22Rv1 (cell line): ENCODE results near the gene CACNA2D2.

Experiments
- H3K27ac ChIP-seq: fragments of 450-650 bp; 2 replicates; pipeline ENCODE4 v1.5.1; 2017
- ZFX ChIP-seq: fragments of 450-650 bp; IDR thresholded peaks from 2 replicates; pipeline ENCODE4 v1.6.1; 2017; ENCODE audit warnings: antibody characterized with exemption, borderline replicate concordance
- TF ChIP-seq, protein P1 (sequence below): fragments of 450-650 bp; IDR thresholded peaks from 2 replicates; pipeline ENCODE4 v1.5.1; 2017; ENCODE audit warnings: mild to moderate bottlenecking

Gene CACNA2D2

DNA sequence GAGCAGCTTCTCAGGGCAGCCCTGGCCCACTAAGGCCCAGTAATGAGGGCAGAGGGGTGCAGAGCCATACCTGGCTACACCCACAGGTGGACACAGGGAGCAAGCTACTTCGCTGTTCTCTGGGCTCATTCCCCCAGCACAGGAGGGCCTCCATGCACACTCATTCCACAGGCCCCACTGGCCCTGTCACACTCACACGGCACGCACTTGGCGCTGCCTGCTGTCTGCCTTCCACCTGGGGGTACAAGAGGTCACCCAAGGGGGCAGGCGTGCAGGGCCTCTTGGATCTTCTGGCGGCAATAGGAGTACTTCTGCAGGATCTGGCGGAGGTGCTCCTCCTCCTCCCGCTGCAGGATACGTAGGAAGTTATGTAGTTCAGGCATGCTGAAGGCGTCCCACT lies 173.1 kb downstream of the CACNA2D2 start:
- TF ChIP-seq, protein P1, sequence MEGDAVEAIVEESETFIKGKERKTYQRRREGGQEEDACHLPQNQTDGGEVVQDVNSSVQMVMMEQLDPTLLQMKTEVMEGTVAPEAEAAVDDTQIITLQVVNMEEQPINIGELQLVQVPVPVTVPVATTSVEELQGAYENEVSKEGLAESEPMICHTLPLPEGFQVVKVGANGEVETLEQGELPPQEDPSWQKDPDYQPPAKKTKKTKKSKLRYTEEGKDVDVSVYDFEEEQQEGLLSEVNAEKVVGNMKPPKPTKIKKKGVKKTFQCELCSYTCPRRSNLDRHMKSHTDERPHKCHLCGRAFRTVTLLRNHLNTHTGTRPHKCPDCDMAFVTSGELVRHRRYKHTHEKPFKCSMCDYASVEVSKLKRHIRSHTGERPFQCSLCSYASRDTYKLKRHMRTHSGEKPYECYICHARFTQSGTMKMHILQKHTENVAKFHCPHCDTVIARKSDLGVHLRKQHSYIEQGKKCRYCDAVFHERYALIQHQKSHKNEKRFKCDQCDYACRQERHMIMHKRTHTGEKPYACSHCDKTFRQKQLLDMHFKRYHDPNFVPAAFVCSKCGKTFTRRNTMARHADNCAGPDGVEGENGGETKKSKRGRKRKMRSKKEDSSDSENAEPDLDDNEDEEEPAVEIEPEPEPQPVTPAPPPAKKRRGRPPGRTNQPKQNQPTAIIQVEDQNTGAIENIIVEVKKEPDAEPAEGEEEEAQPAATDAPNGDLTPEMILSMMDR, result no peak
- no peak for TF ChIP-seq ZFX
- no peak overlapping the region for H3K27ac ChIP-seq

DNA sequence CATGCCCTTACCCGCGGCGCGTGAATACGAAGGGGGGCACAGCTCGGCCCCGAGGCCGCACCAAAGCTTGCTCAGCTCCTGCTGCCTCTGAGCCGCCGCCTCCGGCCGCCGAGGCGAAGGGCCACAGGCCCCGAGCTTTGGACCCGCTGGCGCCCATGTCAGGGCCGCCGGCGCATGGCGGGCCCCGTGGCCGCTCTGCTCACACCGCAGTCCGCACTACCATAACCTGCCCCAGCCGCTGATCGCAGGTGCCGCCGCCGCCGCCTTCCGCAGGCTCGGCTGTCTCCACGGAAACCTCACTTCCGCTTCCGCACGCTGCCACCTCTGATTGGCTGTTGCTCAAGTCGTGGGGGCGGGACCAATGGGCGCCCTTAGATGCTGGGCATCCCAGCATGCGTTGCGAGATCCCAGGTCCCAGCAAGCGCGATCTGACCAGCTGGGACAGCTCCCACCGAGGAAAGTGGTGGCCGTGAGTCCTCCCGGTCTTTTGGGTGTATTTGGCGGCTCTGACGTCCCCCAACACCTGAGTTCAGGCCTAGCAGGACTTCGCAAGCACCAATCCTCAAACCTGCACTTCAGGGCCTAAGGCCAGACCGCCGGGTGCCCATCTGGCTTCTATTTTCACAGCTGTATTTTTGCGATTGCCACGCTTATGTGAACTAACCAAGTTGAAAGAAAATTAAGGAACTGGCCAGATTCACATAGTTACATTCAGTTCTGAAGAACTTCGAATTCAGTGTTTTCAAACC lies 175.3 kb downstream of the CACNA2D2 start, which contains the start of gene TUSC2:
TUSC2 (minus strand) TSS at position 281 of the 749 bp plus-strand sequence; CDS start at position 157, 124 bp downstream.
- TF ChIP-seq ZFX, result no peak
- TF ChIP-seq, protein P1, result no peak
- peak within 1 kb of the TSS; percentile 77 for H3K27ac ChIP-seq

DNA sequence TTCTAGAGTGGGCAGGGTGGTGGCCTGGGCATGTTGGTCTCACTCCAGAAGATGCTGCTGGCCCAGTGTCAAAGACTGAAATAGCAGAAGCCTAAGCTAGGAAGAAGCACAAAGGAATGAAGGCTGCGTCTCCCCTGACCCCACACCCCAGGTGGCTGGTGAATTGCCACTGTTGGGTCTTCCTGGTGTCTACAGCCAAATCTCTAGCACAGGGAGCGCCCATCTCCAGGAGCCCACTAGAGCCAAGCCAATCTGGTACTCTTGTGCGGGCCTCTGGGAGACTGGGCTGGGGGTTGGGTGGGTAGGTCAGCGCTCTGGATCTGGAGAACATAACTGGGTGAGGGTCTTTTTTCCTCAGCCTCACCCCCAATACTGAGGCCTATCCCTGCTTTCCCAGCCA lies 176.3 kb downstream of the CACNA2D2 start:
- TF ChIP-seq, protein P1, result no peak
- TF ChIP-seq ZFX, result no peak
- peak overlapping the region; percentile 77 for H3K27ac ChIP-seq

DNA sequence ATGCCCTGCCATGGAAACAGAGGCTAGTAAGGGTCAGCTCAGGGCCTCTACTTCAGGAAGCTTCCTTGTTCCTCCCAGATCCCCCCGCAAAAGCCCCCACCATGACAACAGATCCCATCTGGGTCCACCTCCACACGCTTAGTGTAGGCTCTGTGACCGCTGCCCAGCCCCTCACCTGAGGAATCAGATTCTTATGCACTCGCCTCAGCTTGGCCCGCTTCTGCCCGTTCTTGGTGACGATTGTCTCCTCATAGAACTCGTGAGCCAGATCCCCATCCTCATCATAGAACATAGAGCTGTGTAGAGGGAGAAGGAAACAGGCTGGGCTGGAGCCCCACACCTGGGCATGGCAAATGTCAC lies 177.3 kb downstream of the CACNA2D2 start:
- H3K27ac ChIP-seq, result no peak overlapping the region
- TF ChIP-seq, protein P1, result no peak
- TF ChIP-seq ZFX, result no peak

DNA sequence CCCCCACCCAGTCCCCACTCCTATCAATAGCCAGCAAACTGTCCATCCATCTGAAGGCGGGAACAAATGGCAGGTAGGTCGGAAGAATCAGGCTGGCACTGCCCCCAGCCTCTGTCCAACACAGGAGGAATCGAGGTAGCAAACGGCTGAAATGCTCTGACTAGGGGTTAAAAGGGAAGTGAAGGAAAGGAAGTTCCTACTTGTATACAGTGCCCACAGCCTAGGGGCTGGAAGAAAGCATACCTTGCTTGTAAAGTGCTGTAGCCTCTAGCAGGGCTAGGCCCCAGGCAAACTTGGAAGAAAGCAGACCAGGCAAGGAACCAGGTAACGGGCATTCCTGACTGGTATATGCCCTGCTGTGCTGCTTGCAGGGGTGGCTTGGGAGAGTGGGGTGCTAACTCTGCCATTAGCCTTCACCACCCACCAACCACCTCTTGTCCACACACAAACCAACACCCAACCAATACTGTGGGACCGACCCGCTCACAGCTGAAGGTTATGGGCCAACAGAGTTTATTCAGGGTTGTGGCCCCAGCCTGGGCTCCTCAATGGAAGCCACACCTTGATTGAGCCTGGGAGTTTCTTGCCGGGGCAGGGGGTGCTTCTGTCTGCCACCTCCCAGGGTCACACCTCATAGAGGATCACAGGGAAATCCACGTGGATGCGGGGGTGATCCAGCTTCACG lies 177.8 kb downstream of the CACNA2D2 start:
- H3K27ac ChIP-seq, result no peak overlapping the region
- no peak for TF ChIP-seq ZFX
- TF ChIP-seq, protein P1, result no peak

DNA sequence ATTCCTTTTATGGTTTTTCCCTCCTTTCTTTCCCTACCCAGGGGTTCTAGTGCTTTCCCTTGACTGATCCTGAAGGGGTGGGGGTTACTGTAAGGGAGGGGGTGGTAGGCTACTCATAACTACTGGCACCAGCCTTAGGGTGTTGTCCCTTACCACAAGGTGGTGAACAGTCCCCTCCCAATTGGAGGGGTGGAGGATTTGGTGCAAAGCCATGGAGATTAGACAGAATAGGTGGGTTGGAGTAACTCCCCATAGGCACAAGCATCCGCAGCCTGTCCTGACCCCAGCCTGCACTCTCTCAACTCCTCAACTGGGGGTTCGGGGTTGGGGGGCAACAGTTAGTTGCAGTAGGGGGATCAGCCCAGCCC lies 178.3 kb downstream of the CACNA2D2 start:
- peak overlapping the region; percentile 85; the same call in 1 of the 2 replicates for H3K27ac ChIP-seq
- no peak for TF ChIP-seq ZFX
- TF ChIP-seq, protein P1, result no peak

DNA sequence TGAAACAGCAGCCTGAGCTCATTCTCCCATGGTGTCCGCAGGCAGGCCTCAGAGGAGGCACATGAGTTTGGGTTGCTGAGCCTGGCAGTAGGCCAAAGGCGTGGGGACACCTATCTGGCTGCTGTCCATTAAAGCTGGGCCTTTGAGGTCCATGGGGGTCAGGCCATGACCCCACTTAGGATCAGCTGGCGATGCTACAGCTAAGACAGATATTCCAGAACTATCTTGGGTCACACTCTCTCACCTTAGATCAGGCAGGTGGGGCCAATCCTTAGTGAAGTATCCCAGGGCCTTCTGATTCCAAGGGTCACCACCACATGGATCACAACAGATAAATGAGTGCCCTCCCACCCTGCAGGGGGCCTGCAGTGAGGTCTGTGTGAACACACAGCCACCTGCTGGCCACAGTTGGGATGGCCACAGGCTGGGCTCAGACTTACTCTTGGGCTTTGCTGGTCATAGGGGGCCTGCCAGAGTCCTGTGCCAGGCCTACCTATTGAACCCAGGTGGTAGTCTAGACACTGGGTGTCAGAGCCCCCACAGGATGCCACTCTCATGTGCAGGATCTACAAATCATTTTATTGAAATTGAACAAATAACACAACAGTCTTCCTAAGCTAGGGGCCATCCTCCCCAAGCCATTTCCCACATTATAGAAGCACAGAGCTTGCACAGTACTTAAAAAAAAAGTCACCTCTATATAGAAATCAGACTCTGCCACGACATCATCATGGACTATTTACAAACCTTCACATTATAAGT lies 178.9 kb downstream of the CACNA2D2 start:
- TF ChIP-seq, protein P1, result peak; percentile 89
- no peak for TF ChIP-seq ZFX
- H3K27ac ChIP-seq, result peak overlapping the region; percentile 85
